ENCODE results near the gene KRT84.

- TF ChIP-seq CTCF (IDR thresholded peaks at IDR 0.05; ENCODE audit: insufficient read depth, low read length) (no peak), GABPA (IDR thresholded peaks at IDR 0.05; ENCODE audit: low read depth) (no peak), REST (IDR thresholded peaks at IDR 0.05; ENCODE audit: insufficient replicate concordance, low read depth) (no peak), POLR2AphosphoS5 (IDR thresholded peaks at IDR 0.05; ENCODE audit: low read depth) (no peak), SPI1 (IDR thresholded peaks at IDR 0.05; ENCODE audit: borderline replicate concordance, low read depth) (no peak)
Observed at GRCh38 chr12:52369211-52369610, 16.2 kb downstream of the KRT84 start.

Measured in HL-60 (cell line).